ENCODE measurements around the gene SOX4.

Gene SOX4

DNA sequence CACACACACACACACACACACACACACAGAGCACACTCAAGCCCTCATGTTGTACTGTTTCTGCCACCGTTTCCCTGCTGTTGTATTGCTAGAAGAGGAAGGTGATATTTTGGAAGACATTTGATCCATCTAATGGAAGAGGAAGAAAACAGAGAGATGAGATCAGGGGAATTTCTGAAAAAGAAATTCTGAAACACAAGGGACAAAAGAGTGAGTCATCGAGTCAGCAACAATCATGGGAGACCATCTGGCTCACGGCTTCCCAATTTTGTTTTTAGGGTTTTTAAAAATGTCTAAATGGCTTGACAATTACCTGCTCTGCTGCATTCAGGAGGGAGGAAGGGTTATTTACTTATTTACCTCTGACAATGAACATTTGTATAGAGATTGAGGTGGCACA is 22.0 kb downstream of the SOX4 start:
- DNase-seq = no peak

DNA sequence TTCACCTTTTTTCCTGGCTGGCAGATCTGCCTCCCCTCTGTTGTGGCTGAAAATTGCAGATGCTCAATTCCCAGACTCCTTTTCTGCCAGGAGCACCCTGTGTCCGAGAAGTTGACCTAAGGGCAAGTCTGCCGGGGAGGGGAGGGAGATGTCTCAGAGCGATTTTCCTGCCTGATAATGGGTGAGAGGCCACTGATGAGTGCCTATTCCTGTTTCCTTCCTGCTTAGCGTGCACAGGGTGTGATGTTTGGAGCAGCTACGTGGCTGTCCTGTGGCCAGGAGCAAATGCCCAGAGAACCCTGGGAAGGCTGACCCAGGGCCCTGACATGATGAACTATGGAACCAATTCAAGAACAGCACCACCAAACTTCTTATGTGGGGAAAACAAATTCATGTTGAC is 22.5 kb downstream of the SOX4 start:
- DNase-seq = no peak

DNA sequence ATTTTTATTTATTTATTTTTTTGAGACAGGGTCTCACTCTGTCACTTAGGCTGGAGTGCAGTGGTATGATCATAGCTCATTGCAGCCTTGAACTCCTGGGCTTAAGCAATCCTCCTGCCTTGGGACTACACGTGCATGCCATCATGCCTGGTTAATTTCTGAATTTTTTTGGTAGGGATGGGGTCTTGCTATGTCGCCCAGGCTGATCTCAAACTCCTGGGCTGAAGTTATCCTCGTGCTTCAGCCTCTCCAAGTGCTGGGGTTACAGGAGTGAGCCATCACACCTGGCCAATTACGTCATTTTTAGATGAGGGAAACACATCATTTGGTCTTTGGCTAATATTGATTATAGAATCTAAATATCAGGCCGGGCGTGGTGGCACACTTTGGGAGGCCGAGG is 32.1 kb downstream of the SOX4 start:
- DNase-seq = no peak

- DNase-seq = no peak
Measured at GRCh38 chr6:21626756-21627155, 33.2 kb downstream of the SOX4 start.

DNA sequence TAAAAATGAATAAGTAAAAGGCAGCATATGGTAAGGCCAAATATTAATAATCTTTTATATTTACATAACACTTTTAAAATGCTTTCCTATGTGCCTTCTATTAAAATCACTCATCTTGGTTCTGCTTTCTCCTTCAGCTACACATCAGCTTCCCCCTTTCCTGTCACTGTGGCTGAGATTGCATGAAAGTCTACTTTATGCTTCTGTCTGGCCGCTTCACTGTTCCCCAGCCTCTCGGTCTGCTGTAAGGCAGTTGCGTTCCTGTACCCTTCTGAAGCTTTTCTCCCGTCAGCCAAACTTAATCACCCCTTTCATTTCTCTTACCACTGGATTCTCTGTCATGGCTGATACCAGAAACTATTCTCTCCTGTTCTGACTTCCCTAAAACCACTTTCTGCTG is 34.6 kb downstream of the SOX4 start:
- no peak for DNase-seq

DNA sequence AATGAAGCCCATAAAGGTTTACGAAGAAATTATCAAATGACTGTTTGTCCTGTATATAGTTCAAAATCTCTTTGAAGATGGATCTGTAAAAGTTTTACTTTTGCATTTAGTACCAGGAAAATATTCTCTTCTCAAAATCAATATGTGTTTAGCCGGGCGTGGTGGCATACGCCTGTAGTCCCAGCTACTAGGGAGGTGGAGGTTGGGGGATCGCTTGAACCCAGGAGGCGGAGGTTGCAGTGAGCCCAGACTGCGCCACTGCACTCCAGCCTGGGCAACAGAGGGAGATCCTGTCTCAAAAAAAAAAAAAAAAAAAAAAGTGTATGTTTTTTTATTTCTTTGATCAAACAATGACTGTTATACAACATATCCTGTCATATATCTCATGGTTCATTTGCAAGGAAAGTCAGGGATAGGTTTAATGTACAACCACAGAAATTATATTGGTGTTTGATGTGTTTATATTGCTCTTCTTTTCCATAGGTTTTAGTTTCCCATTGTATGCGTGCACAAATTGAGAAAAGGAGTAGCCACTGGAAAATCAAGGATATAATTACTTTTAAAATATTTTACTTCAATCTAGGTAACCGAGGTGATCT is 40.1 kb downstream of the SOX4 start:
- no peak for DNase-seq

- no peak for DNase-seq
Measured at GRCh38 chr6:21634582-21634981, 41.0 kb downstream of the SOX4 start.

DNA sequence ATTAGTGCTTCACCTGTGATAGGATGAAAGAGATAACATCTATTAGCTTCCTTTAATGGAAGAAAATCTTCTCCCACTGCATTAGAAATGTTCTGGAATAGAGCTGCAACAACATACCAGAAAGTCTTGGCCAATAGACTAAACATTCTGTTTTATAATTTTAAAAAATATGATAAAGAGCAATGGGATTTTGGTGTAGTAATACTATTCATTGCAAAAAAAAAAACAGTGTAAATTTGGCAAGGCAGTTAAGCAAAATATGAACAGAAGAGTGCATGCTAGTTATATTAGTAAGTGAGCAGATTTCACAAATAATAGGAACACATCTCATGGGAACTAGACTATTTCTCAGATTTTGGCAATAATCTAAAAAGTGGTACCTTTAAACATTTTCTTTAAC is 43.3 kb downstream of the SOX4 start:
- no peak for DNase-seq

- no peak for DNase-seq
Measured at GRCh38 chr6:21639316-21639715, 45.8 kb downstream of the SOX4 start.
